DMS114 treated with DMSO at 0.1 percent for 48 hours (cell line): ENCODE measurements around the gene SPART.

Experiments used
- DNase-seq: peaks from one replicate; lab custom pipeline; 2025; ENCODE audit not compliant: unreplicated experiment; lab: John Stamatoyannopoulos, UW

SPART gene

GRCh38 chr13:36258831-36259230 is 87.4 kb downstream of the SPART start:
- DNase-seq: no peak
